ACC112 (cell line): ENCODE results near the gene GYPC.
"Not testable (repeated sequence)": the region's sequence is repeated elsewhere in the genome, so short reads cannot be mapped to it uniquely, and the experiment has no call there.

Source experiments
- H2AFZ ChIP-seq: fragments of 200-600 bp; sonication (generic); one replicate; pipeline ENCODE4 v1.6.0; 2017; ENCODE audit warnings: antibody characterized with exemption, low read length; ENCODE audit not compliant: unreplicated experiment
- H3K27ac ChIP-seq: fragments of 200-600 bp; sonication (generic); 2 replicates; pipeline ENCODE4 v1.5.1; 2014; ENCODE audit warnings: low read depth, mild to moderate bottlenecking, antibody characterized with exemption, low read length, moderate library complexity
- H3K27me3 ChIP-seq: fragments of 200-600 bp; sonication (generic); 2 replicates; pipeline ENCODE4 v1.6.1; 2014; ENCODE audit warnings: mild to moderate bottlenecking, antibody characterized with exemption, low read length, moderate library complexity, mixed read lengths; ENCODE audit not compliant: insufficient read depth
- H3K36me3 ChIP-seq: fragments of 200-600 bp; sonication (generic); 2 replicates; pipeline ENCODE4 v1.6.1; 2016; ENCODE audit warnings: mild to moderate bottlenecking, antibody characterized with exemption, low read length, moderate library complexity, mixed read lengths; ENCODE audit not compliant: insufficient read depth
- H3K4me1 ChIP-seq: fragments of 200-600 bp; sonication (generic); one replicate; pipeline ENCODE4 v1.6.1; 2016; ENCODE audit warnings: low read length, mixed read lengths; ENCODE audit not compliant: insufficient read depth, unreplicated experiment, control insufficient read depth
- H3K4me3 ChIP-seq: fragments of 200-600 bp; sonication (generic); 2 replicates; pipeline ENCODE4 v1.5.1; 2014; ENCODE audit warnings: mild to moderate bottlenecking, low read depth, low read length
- H3K79me2 ChIP-seq: fragments of 200-600 bp; sonication (generic); one replicate; pipeline ENCODE4 v1.6.0; 2016; ENCODE audit warnings: low read length; ENCODE audit not compliant: control insufficient read depth, unreplicated experiment, insufficient read depth

Gene GYPC

GRCh38 chr2:126638746-126639145 lies 17.2 kb upstream of the GYPC start:
- Histone ChIP-seq H3K27ac (no peak overlapping the region), H2AFZ (no peak overlapping the region), H3K4me1 (peaks cover 17% of the 10 kb centered on the region), H3K79me2 (no peaks in the 10 kb centered on the region), H3K27me3 (peaks cover 25% of the 10 kb centered on the region), H3K4me3 (no peak overlapping the region), H3K36me3 (no peaks in the 10 kb centered on the region)

DNA sequence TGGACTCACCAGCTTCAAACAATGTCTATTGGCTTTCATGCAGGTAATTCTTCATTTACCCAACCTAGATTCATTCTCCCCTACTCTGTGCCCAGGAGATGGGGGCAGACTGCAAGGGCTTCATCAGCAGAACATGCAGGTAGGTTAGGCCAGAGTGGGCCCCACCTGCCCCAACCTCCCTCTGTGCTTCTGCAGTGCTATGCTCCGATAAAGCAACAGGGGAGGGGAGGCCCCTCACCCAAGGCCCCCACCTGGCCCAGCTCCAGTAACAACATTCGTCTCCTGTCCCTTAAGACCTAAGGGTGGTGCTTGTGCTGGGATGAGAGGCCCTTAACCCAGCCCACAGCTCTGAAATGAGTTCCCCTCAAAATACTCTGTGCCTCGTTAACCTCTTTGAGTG lies 16.7 kb upstream of the GYPC start:
- Histone ChIP-seq H3K36me3 (no peaks in the 10 kb centered on the region), H3K27me3 (peaks cover 30% of the 10 kb centered on the region), H3K4me3 (no peak overlapping the region), H2AFZ (no peak overlapping the region), H3K27ac (no peak overlapping the region), H3K79me2 (no peaks in the 10 kb centered on the region), H3K4me1 (peaks cover 17% of the 10 kb centered on the region)

GRCh38 chr2:126641294-126641693 lies 14.7 kb upstream of the GYPC start:
- not testable (repeated sequence) for H2AFZ ChIP-seq, H3K4me1 ChIP-seq, H3K4me3 ChIP-seq, H3K27ac ChIP-seq, H3K36me3 ChIP-seq, H3K79me2 ChIP-seq
- H3K27me3 ChIP-seq = peaks cover 44% of the 10 kb centered on the region

- Histone ChIP-seq H3K4me1 (no peaks in the 10 kb centered on the region), H3K36me3 (no peaks in the 10 kb centered on the region), H2AFZ (no peak overlapping the region)
Observed at GRCh38 chr2:126642031-126642430, 13.9 kb upstream of the GYPC start.

DNA sequence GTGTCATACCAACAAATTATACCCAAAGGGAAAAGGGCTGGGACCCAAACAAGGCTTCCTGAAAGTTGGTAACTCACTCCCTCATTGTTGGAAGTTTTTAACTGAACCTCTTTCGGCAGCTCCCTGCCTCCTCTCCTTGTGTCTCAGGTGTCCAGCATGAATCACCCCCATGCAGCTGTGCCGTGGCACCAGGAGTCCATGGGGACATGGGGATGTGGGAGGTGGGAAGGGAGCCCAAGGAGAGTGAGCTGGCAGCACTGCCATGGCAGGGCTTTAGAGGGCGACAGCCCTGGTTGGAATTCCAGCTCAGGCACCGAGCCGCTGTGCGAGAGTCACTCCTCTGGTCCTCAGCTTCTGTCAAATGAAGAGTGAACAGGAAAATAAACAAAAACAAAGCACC lies 12.5 kb upstream of the GYPC start:
- no peak overlapping the region for H3K27ac ChIP-seq
- H3K4me1 ChIP-seq = no peaks in the 10 kb centered on the region
- H3K79me2 ChIP-seq = no peaks in the 10 kb centered on the region
- no peaks in the 10 kb centered on the region for H3K36me3 ChIP-seq
- H3K4me3 ChIP-seq = no peak overlapping the region
- peaks cover 35% of the 10 kb centered on the region for H3K27me3 ChIP-seq
- no peak overlapping the region for H2AFZ ChIP-seq

More at GRCh38 chr2:126642031-126642430, 13.9 kb upstream of the GYPC start:
- H3K79me2 ChIP-seq = no peaks in the 10 kb centered on the region
- no peak overlapping the region for H3K27ac ChIP-seq
- no peak overlapping the region for H3K4me3 ChIP-seq
- peaks cover 44% of the 10 kb centered on the region for H3K27me3 ChIP-seq

- peaks cover 34% of the 10 kb centered on the region for H3K27me3 ChIP-seq
- H3K36me3 ChIP-seq = no peaks in the 10 kb centered on the region
- H2AFZ ChIP-seq = no peak overlapping the region
- H3K27ac ChIP-seq = no peak overlapping the region
- H3K79me2 ChIP-seq = no peaks in the 10 kb centered on the region
- H3K4me1 ChIP-seq = no peaks in the 10 kb centered on the region
- no peak overlapping the region for H3K4me3 ChIP-seq
Observed at GRCh38 chr2:126643972-126644371, 12.0 kb upstream of the GYPC start.

GRCh38 chr2:126644630-126645191 lies 11.2 kb upstream of the GYPC start:
- no peaks in the 10 kb centered on the region for H3K79me2 ChIP-seq
- no peaks in the 10 kb centered on the region for H3K36me3 ChIP-seq
- H3K4me1 ChIP-seq = no peaks in the 10 kb centered on the region
- H2AFZ ChIP-seq = no peak overlapping the region
- H3K27me3 ChIP-seq = peaks cover 34% of the 10 kb centered on the region
- H3K4me3 ChIP-seq = no peak overlapping the region
- no peak overlapping the region for H3K27ac ChIP-seq

DNA sequence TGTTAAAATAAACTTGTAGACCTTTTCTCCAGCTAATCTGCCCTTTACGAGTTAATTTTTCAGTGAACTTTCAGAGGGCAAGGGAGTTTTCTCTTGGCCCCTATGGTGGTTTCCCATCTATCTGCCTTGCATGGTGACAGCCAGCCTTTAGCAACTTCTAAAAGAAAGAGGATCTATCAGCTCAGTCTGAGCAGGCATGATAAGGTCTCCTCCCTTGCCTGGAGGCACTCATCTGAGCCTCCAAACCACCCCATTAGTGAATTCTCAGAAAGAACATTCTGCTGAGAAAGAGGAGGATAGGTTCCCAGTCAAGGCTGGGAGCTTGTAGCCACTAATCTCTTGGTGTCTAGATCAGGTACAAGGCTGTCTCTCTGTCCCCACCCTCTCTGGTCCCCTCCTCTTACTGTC lies 10.7 kb upstream of the GYPC start:
- H3K27me3 ChIP-seq = peaks cover 29% of the 10 kb centered on the region
- no peak overlapping the region for H3K4me3 ChIP-seq
- no peaks in the 10 kb centered on the region for H3K4me1 ChIP-seq
- no peak overlapping the region for H2AFZ ChIP-seq
- H3K36me3 ChIP-seq = no peaks in the 10 kb centered on the region
- H3K79me2 ChIP-seq = no peaks in the 10 kb centered on the region
- no peak overlapping the region for H3K27ac ChIP-seq

DNA sequence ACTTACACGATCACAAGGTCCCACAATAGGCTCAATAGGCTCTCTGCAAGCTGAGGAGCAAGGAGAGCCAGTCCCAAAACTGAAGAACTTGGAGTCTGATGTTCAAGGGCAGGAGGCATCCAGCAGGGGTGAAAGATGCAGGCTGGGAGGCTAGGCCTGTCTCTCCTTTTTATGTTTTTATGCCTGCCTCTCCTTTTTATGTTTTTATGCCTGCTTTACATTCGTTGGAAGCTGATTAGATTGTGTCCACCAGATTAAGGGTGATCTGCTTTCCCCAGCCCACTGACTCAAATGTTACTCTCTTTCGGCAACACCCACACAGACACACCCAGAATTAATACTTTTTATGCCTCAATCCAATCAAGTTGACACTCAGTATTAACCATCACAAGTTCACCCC lies 9.9 kb upstream of the GYPC start:
- no peak overlapping the region for H2AFZ ChIP-seq
- H3K4me1 ChIP-seq = no peaks in the 10 kb centered on the region
- H3K4me3 ChIP-seq = no peak overlapping the region
- peaks cover 29% of the 10 kb centered on the region for H3K27me3 ChIP-seq
- H3K36me3 ChIP-seq = no peaks in the 10 kb centered on the region
- no peak overlapping the region for H3K27ac ChIP-seq
- H3K79me2 ChIP-seq = no peaks in the 10 kb centered on the region

GRCh38 chr2:126647714-126648344 lies 8.1 kb upstream of the GYPC start:
- H3K27me3 ChIP-seq = peaks cover 28% of the 10 kb centered on the region
- H3K4me1 ChIP-seq, H3K36me3 ChIP-seq, H3K27ac ChIP-seq, H3K79me2 ChIP-seq, H2AFZ ChIP-seq, H3K4me3 ChIP-seq: not testable (repeated sequence)

DNA sequence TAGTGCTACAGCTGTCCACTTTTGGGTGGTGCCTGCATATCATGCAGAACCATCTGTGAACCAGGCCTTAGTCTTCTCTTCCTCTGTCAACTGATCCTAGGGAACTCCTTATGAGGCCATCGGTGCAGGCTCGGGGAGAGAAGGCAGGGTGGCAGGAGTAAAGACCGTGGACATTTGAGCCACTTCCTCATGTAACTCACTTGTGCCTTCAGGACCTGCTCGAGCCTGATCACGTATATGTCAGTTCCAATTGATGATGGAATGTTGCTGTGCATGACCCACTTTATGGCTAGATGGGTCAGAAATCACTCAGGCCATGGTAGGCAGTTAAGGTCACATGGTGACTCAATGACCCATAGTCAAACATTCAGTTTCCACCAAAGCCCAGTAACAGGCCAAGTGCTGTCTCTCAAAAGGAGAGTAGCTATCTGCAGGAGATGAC lies 7.6 kb upstream of the GYPC start:
- peaks cover 23% of the 10 kb centered on the region for H3K27me3 ChIP-seq
- not testable (repeated sequence) for H3K4me1 ChIP-seq, H2AFZ ChIP-seq, H3K4me3 ChIP-seq, H3K79me2 ChIP-seq, H3K36me3 ChIP-seq, H3K27ac ChIP-seq
